Mesendoderm (in vitro differentiated cells): ENCODE data around the gene SCO2.
A peak's percentile ranks its signal among the peaks of the same experiment; 100 is the strongest.

ENCODE experiments used
- DNase-seq: peaks from one replicate; pipeline ENCODE4 v3.0.0; 2013
- H2AK5ac ChIP-seq: 2 replicates; pipeline ENCODE4 v1.6.1; 2013; ENCODE audit warnings: low read length, inconsistent platforms
- H2BK120ac ChIP-seq: 2 replicates; pipeline ENCODE4 v1.6.1; 2013; ENCODE audit warnings: low read depth, mild to moderate bottlenecking, low read length, moderate library complexity, mixed read lengths
- H2BK15ac ChIP-seq: replicated peaks from 2 replicates; pipeline ENCODE4 v1.6.1; 2013; ENCODE audit warnings: low read depth, mild to moderate bottlenecking, moderate library complexity
- H2BK5ac ChIP-seq: 2 replicates; pipeline ENCODE4 v1.6.1; 2013; ENCODE audit warnings: low read length, inconsistent platforms
- H3K18ac ChIP-seq: 2 replicates; pipeline ENCODE4 v1.6.1; 2013; ENCODE audit warnings: mild to moderate bottlenecking, low read length, mixed read lengths
- H3K23ac ChIP-seq: one replicate; pipeline ENCODE4 v1.6.1; 2013; ENCODE audit warnings: low read length
- H3K27ac ChIP-seq: 2 replicates; pipeline ENCODE4 v1.5.1; 2013; ENCODE audit warnings: low read depth, mild to moderate bottlenecking, inconsistent platforms, low read length, moderate library complexity
- H3K27me3 ChIP-seq: 2 replicates; pipeline ENCODE4 v1.6.1; 2013; ENCODE audit warnings: low read length, control low read depth, mild to moderate bottlenecking, inconsistent platforms; ENCODE audit not compliant: insufficient read depth, poor library complexity
- H3K36me3 ChIP-seq: 2 replicates; pipeline ENCODE4 v1.6.1; 2013; ENCODE audit warnings: low read length, inconsistent platforms; ENCODE audit not compliant: control insufficient read depth, insufficient read depth
- H3K4ac ChIP-seq: one replicate; pipeline ENCODE4 v1.6.1; 2013; ENCODE audit warnings: low read depth, mild to moderate bottlenecking, low read length, moderate library complexity
- H3K4me1 ChIP-seq: 2 replicates; pipeline ENCODE4 v1.6.1; 2013; ENCODE audit warnings: low read depth, low read length, inconsistent platforms; ENCODE audit not compliant: control insufficient read depth
- H3K4me2 ChIP-seq: 2 replicates; pipeline ENCODE4 v1.6.1; 2013; ENCODE audit warnings: low read length
- H3K4me3 ChIP-seq: 2 replicates; pipeline ENCODE4 v1.5.1; 2013; ENCODE audit warnings: mild to moderate bottlenecking, low read length
- H3K56ac ChIP-seq: one replicate; pipeline ENCODE4 v1.6.1; 2013; ENCODE audit warnings: low read length
- H3K79me1 ChIP-seq: 2 replicates; pipeline ENCODE4 v1.6.1; 2013; ENCODE audit warnings: low read length, inconsistent platforms
- H3K79me2 ChIP-seq: 2 replicates; pipeline ENCODE4 v1.6.1; 2013; ENCODE audit warnings: mild to moderate bottlenecking, low read length; ENCODE audit not compliant: control insufficient read depth, insufficient read depth
- H3K9ac ChIP-seq: 2 replicates; pipeline ENCODE4 v1.6.1; 2013; ENCODE audit warnings: low read length, inconsistent platforms
- H4K5ac ChIP-seq: one replicate; pipeline ENCODE4 v1.6.1; 2013; ENCODE audit warnings: low read length
- H4K8ac ChIP-seq: one replicate; pipeline ENCODE4 v1.6.1; 2013; ENCODE audit warnings: low read depth, mild to moderate bottlenecking, control low read depth, low read length, moderate library complexity
- WGBS: extraction: QIAGEN DNeasy Blood & Tissue Kit; methylation state at CpG from one replicate; pipeline ENCODE4 v1.1.7; 2013; ENCODE audit warnings: low lambda C conversion rate, missing lambda C conversion rate; ENCODE audit not compliant: insufficient coverage; ENCODE audit errors: extremely low coverage; 5-methylcytosine and 5-hydroxymethylcytosine counted together

SCO2 gene

DNA sequence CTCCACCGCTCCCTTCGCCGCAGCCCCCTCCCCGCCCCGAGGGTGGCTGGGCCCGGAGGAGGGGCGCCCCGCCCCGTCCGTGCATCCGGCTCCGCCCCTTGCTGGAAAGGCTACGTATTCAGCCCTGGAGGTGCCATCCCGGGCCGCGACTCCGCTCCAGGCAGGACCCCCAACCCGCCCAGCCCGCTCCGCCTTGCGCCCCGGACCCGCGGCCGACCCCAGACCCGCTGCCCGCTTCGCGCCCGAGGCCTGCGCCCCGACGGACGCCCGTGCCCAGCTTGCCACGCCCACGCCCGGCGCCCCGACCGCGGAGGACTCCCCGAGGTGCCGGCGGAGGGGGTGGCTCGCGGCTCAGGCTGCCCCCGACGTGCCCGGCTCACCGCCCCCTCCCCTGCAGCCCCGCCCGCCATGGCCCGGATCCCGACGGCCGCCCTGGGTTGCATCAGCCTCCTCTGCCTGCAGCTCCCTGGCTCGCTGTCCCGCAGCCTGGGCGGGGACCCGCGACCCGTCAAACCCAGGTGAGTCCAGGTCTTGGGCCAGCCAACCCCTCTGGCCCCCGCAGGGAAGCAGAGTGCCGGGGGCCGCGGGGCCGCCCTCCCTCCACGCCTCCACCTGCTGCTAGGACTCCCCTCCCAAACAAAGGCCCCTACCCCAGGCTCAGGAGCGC is 43.8 kb downstream of the SCO2 start, which contains the start of gene ADM2:
Gene ADM2, plus strand, starts transcription at position 104 of the 667 bp plus-strand sequence. Its CDS starts 305 bp downstream, at position 409.
- H3K4me2 ChIP-seq: peak within 1 kb of the TSS; percentile 57
- WGBS: no CpG with 5 or more reads among the region's 70 CpGs
- H3K4ac ChIP-seq: peak within 1 kb of the TSS; percentile 56
- no peak within 1 kb of the TSS for H4K5ac ChIP-seq
- H2BK120ac ChIP-seq: no peak within 1 kb of the TSS
- peak within 1 kb of the TSS; percentile 82 for H3K9ac ChIP-seq
- H3K18ac ChIP-seq: peak within 1 kb of the TSS; percentile 78
- H2BK15ac ChIP-seq: no peak within 1 kb of the TSS
- no peak within 1 kb of the TSS for H2AK5ac ChIP-seq
- no peak within 1 kb of the TSS for H4K8ac ChIP-seq
- no peak within 1 kb of the TSS for H3K27ac ChIP-seq
- H3K23ac ChIP-seq: peak within 1 kb of the TSS; percentile 98
- peak; percentile 76 for DNase-seq
- H2BK5ac ChIP-seq: no peak within 1 kb of the TSS
- no peaks in the 10 kb centered on the region for H3K79me1 ChIP-seq
- H3K36me3 ChIP-seq: no peaks in the 10 kb centered on the region
- no peaks in the 10 kb centered on the region for H3K79me2 ChIP-seq
- no peaks in the 10 kb centered on the region for H3K4me1 ChIP-seq
- H3K56ac ChIP-seq: peak within 1 kb of the TSS; percentile 91
- H3K27me3 ChIP-seq: no peaks in the 10 kb centered on the region
- H3K4me3 ChIP-seq: peak within 1 kb of the TSS; percentile 30

GRCh38 chr22:50481045-50481439 is 44.4 kb downstream of the SCO2 start:
- H3K36me3 ChIP-seq: no peaks in the 10 kb centered on the region
- H2BK120ac ChIP-seq: no peak overlapping the region
- no peaks in the 10 kb centered on the region for H3K79me1 ChIP-seq
- no peaks in the 10 kb centered on the region for H3K79me2 ChIP-seq
- no peak for DNase-seq
- peak overlapping the region; percentile 89 for H3K56ac ChIP-seq
- peak overlapping the region; percentile 71 for H3K9ac ChIP-seq
- no peak overlapping the region for H2BK15ac ChIP-seq
- H4K5ac ChIP-seq: no peak overlapping the region
- no peak overlapping the region for H4K8ac ChIP-seq
- peak overlapping the region; percentile 29 for H3K18ac ChIP-seq
- H2AK5ac ChIP-seq: no peak overlapping the region
- peak overlapping the region; percentile 46 for H3K4me2 ChIP-seq
- no peaks in the 10 kb centered on the region for H3K4me1 ChIP-seq
- peak overlapping the region; percentile 30 for H3K4me3 ChIP-seq
- no peak overlapping the region for H3K27ac ChIP-seq
- no peaks in the 10 kb centered on the region for H3K27me3 ChIP-seq
- WGBS: no CpG with 5 or more reads among the region's 45 CpGs
- no peak overlapping the region for H3K4ac ChIP-seq
- peak overlapping the region; percentile 98 for H3K23ac ChIP-seq
- H2BK5ac ChIP-seq: no peak overlapping the region

DNA sequence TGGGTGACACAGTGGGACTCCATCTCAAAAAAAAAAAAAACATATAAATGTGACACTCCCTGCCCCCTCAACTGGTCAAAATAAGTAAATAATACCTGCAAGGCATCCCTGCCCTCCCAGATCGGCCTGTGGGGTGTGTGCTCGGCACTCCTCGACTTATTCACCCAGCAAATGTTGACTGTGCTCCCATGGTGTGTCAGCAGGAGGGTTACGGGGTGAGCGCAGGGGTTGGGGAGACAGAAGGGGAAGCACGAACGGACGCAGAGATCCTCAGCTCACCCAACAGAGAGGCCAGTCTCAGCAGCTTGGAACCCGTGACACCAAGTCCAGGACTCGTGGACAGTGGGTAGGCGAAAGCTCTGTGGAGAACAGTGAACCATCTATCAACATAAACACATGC is 45.7 kb downstream of the SCO2 start:
- H3K18ac ChIP-seq: no peak overlapping the region
- H2BK120ac ChIP-seq: no peak overlapping the region
- H3K79me1 ChIP-seq: no peaks in the 10 kb centered on the region
- H4K8ac ChIP-seq: no peak overlapping the region
- no peak overlapping the region for H2BK5ac ChIP-seq
- no peaks in the 10 kb centered on the region for H3K79me2 ChIP-seq
- H3K4me3 ChIP-seq: no peak overlapping the region
- no peak overlapping the region for H3K56ac ChIP-seq
- no peak overlapping the region for H2AK5ac ChIP-seq
- no peak overlapping the region for H3K9ac ChIP-seq
- no peaks in the 10 kb centered on the region for H3K27me3 ChIP-seq
- WGBS: no CpG with 5 or more reads among the region's 11 CpGs
- H3K4ac ChIP-seq: no peak overlapping the region
- no peak for DNase-seq
- H3K36me3 ChIP-seq: no peaks in the 10 kb centered on the region
- peaks cover 3% of the 10 kb centered on the region for H3K4me1 ChIP-seq
- H2BK15ac ChIP-seq: no peak overlapping the region
- H3K27ac ChIP-seq: no peak overlapping the region
- no peak overlapping the region for H4K5ac ChIP-seq
- H3K23ac ChIP-seq: no peak overlapping the region
- no peak overlapping the region for H3K4me2 ChIP-seq

- H3K4me3 ChIP-seq: no peak overlapping the region
- no peak overlapping the region for H2BK15ac ChIP-seq
- H3K18ac ChIP-seq: no peak overlapping the region
- no peak overlapping the region for H3K23ac ChIP-seq
- H3K4me1 ChIP-seq: peaks cover 3% of the 10 kb centered on the region
- no peak overlapping the region for H3K27ac ChIP-seq
- H3K79me2 ChIP-seq: peaks cover 14% of the 10 kb centered on the region
- no peak overlapping the region for H3K9ac ChIP-seq
- peaks cover 9% of the 10 kb centered on the region for H3K79me1 ChIP-seq
- H3K4ac ChIP-seq: no peak overlapping the region
- H2AK5ac ChIP-seq: no peak overlapping the region
- no peak overlapping the region for H2BK120ac ChIP-seq
- no peaks in the 10 kb centered on the region for H3K36me3 ChIP-seq
- H3K4me2 ChIP-seq: no peak overlapping the region
- no peak overlapping the region for H4K5ac ChIP-seq
- no peak for DNase-seq
- WGBS: no CpG with 5 or more reads among the region's 12 CpGs
- no peak overlapping the region for H2BK5ac ChIP-seq
- H3K56ac ChIP-seq: no peak overlapping the region
- H3K27me3 ChIP-seq: no peaks in the 10 kb centered on the region
- H4K8ac ChIP-seq: no peak overlapping the region
Observed at GRCh38 chr22:50477923-50478322, 47.5 kb downstream of the SCO2 start.

DNA sequence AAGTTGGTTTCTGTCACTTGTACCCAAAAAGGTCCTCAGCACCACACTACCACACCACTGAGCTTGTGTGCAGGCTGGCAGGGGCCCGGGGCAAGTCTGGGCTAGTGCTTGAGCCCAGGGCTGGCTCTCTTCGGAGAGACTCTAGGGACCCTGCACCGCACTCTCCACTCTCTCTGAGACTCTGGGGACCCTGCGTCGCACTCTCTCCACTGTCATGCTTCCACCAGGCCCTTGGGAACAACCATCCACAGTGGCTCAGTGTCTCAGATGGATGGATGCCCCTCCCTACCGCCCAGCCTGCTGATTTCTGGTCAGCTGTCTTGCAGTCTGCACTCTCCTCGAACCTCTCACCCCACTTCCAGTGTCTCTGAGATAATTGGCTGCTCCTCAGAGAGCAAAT is 48.5 kb downstream of the SCO2 start:
- Histone ChIP-seq H3K27ac (no peak overlapping the region), H3K23ac (no peak overlapping the region), H2BK120ac (no peak overlapping the region), H2BK5ac (no peak overlapping the region), H3K9ac (no peak overlapping the region), H4K8ac (no peak overlapping the region), H3K4ac (no peak overlapping the region), H3K4me3 (no peak overlapping the region), H3K4me2 (no peak overlapping the region), H2BK15ac (no peak overlapping the region), H3K4me1 (peaks cover 3% of the 10 kb centered on the region), H3K56ac (no peak overlapping the region), H3K18ac (no peak overlapping the region), H3K36me3 (no peaks in the 10 kb centered on the region), H3K27me3 (no peaks in the 10 kb centered on the region), H3K79me1 (peaks cover 16% of the 10 kb centered on the region), H3K79me2 (peaks cover 24% of the 10 kb centered on the region), H2AK5ac (no peak overlapping the region), H4K5ac (no peak overlapping the region)
- no peak for DNase-seq
- no CpG with 5 or more reads among the region's 7 CpGs for WGBS

DNA sequence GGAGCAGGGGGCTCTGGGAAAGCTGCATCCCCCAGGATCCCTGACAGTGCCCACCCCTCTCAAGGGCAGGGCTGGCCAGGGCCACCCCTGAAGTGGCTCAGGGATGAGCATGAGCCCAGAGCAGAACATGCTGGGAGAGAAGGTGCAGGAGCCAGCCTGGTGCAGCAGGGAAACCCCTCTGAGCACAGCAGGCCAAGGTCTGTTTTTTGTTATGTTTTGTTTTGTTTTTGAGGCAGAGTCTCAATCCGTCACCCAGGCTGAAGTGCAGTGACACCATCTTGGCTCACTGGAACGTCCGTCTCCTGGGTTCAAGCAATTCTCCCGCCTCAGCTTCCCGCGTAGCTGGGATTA is 49.8 kb downstream of the SCO2 start:
- Histone ChIP-seq H2AK5ac (peak overlapping the region; percentile 54), H3K27ac (no peak overlapping the region), H3K79me2 (peaks cover 36% of the 10 kb centered on the region), H3K56ac (peak overlapping the region; percentile 91), H4K8ac (no peak overlapping the region), H3K4me3 (no peak overlapping the region), H2BK5ac (no peak overlapping the region), H3K79me1 (peaks cover 23% of the 10 kb centered on the region), H3K4ac (no peak overlapping the region), H3K23ac (no peak overlapping the region), H3K4me1 (peaks cover 6% of the 10 kb centered on the region), H2BK120ac (no peak overlapping the region), H3K36me3 (no peaks in the 10 kb centered on the region), H4K5ac (no peak overlapping the region), H3K27me3 (no peaks in the 10 kb centered on the region), H2BK15ac (no peak overlapping the region), H3K18ac (no peak overlapping the region), H3K9ac (peak overlapping the region; percentile 67), H3K4me2 (no peak overlapping the region)
- no peak for DNase-seq
- no CpG with 5 or more reads among the region's 6 CpGs for WGBS
